ENCODE measurements around the gene ARHGDIB. TPM values are rescaled to one million over a fixed set of nuclear protein-coding genes. Genes with fewer than 3 reads are reported as not detected.

Gene ARHGDIB
- total RNA-seq, 1 experiment from 2014 or later = 4.3 TPM

DNA sequence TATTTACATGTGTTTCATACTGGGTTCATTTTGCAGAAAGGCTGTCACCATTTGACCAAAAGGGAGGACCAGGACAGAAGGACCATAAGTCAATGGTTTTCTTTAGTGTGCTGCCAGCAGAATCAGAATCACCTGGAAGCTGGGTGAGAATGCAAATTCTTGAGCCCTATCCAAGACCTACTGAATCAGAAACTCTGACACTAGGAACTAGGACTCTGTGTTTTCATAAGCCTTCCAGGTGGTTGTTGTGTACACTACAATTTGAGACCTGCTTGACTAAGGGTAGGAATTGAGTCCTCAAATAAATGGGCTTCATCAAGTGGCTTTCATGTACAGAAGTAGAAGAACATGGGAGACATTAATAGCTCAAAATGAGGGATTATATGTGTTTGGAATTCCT lies 43.7 kb upstream of the ARHGDIB start:
- ChIA-PET POLR2A (no interaction called here), RAD21 (ENCODE audit: low non-redundant PET in 1 of 2, low total read pairs in 2 of 2, uncharacterized antibody in 2 of 2, unreplicated experiment in 2 of 2) (no interaction called here)
- intact Hi-C loops (cut with micrococcal nuclease) = no loop called here

GRCh38 chr12:15004421-15004820 lies 43.0 kb upstream of the ARHGDIB start:
- TF ChIP-seq SIN3A (IDR thresholded peaks at IDR 0.05; ENCODE audit: low read depth) (no peak), JUND (IDR thresholded peaks at IDR 0.05) (no peak), ELF1 (IDR thresholded peaks at IDR 0.05; ENCODE audit: borderline replicate concordance, low read depth) (no peak), YY1 (IDR thresholded peaks at IDR 0.05; ENCODE audit: extremely low read depth, insufficient replicate concordance, low read depth, low read length) (no peak), EZH2 (IDR thresholded peaks at IDR 0.05) (no peak), SRF (IDR thresholded peaks at IDR 0.05; ENCODE audit: low read depth) (no peak), EGR1 (IDR thresholded peaks at IDR 0.05; ENCODE audit: low read depth) (no peak), RAD21 (IDR thresholded peaks at IDR 0.05; ENCODE audit: low read depth) (no peak), ATF3 (IDR thresholded peaks at IDR 0.05) (no peak), ZFX (IDR thresholded peaks at IDR 0.05) (no peak), EZH2phosphoT487 (IDR thresholded peaks at IDR 0.05; ENCODE audit: borderline replicate concordance) (no peak), ZNF274 (IDR thresholded peaks at IDR 0.05; ENCODE audit: low read depth, low read length) (no peak)
- Histone ChIP-seq H3K4me1 (ENCODE audit: control insufficient read depth in 1 of 2, insufficient read depth in 2 of 2, low read length in 2 of 2) (no peaks in the 10 kb centered on the region), H3K9ac (ENCODE audit: low read length) (no peak overlapping the region), H4K20me1 (ENCODE audit: insufficient read depth) (no peaks in the 10 kb centered on the region), H3K9me2 (ENCODE audit: insufficient read depth) (no peaks in the 10 kb centered on the region), H3K4me2 (ENCODE audit: low read length) (no peak overlapping the region), H3K79me2 (ENCODE audit: insufficient read depth, low read length) (no peaks in the 10 kb centered on the region), H3K9me3 (ENCODE audit: control insufficient read depth in 1 of 2, insufficient read depth in 1 of 2, low read depth in 1 of 2, low read length in 2 of 2) (no peaks in the 10 kb centered on the region), H3K27ac (ENCODE audit: low read depth, low read length) (no peak overlapping the region), H2AFZ (ENCODE audit: low read depth, low read length, poor library complexity, severe bottlenecking) (no peak overlapping the region), H3K27me3 (ENCODE audit: insufficient read depth, low read length) (peaks cover 77% of the 10 kb centered on the region), H3K36me3 (ENCODE audit: control insufficient read depth in 1 of 2, insufficient read depth in 2 of 2, low read length in 2 of 2) (no peaks in the 10 kb centered on the region), H3K4me3 (replicated peaks in 1 of 2; ENCODE audit: low read depth in 1 of 2, low read length in 2 of 2) (no peak overlapping the region)
- CTCF ChIA-PET = no interaction called here
- DNase-seq (ENCODE audit: low read depth, low spot score) = no peak
- RAD21 ChIA-PET (ENCODE audit: low non-redundant PET in 1 of 2, low total read pairs in 2 of 2, uncharacterized antibody in 2 of 2, unreplicated experiment in 2 of 2) = no interaction called here
- POLR2A ChIA-PET = no interaction called here
- no peak for ATAC-seq
- no TSS peak for BruUV-seq (replicated peaks)
- intact Hi-C loops (cut with micrococcal nuclease) = no loop called here

More for the DNA sequence above, 43.7 kb upstream of the ARHGDIB start:
- no peaks in the 10 kb centered on the region for H3K9me2 ChIP-seq (ENCODE audit: insufficient read depth)
- H3K9ac ChIP-seq (ENCODE audit: low read length) = no peak overlapping the region
- TF ChIP-seq ELF1 (IDR thresholded peaks at IDR 0.05; ENCODE audit: borderline replicate concordance, low read depth) (no peak), SP1 (IDR thresholded peaks at IDR 0.05; ENCODE audit: low read depth) (no peak), CBX3 (IDR thresholded peaks at IDR 0.05; ENCODE audit: low read depth) (no peak), ZFX (IDR thresholded peaks at IDR 0.05) (no peak), SRF (IDR thresholded peaks at IDR 0.05; ENCODE audit: low read depth) (no peak), MAX (IDR thresholded peaks at IDR 0.05) (no peak), SIN3A (IDR thresholded peaks at IDR 0.05; ENCODE audit: low read depth) (no peak), YY1 (IDR thresholded peaks at IDR 0.05; ENCODE audit: extremely low read depth, insufficient replicate concordance, low read depth, low read length) (no peak), ZNF274 (IDR thresholded peaks at IDR 0.05; ENCODE audit: low read depth, low read length) (no peak), RAD21 (IDR thresholded peaks at IDR 0.05; ENCODE audit: low read depth) (no peak), ATF3 (IDR thresholded peaks at IDR 0.05) (no peak), EGR1 (IDR thresholded peaks at IDR 0.05; ENCODE audit: low read depth) (no peak), EZH2phosphoT487 (IDR thresholded peaks at IDR 0.05; ENCODE audit: borderline replicate concordance) (no peak)
- no peaks in the 10 kb centered on the region for H3K4me1 ChIP-seq (ENCODE audit: control insufficient read depth in 1 of 2, insufficient read depth in 2 of 2, low read length in 2 of 2)
- CTCF ChIA-PET = no interaction called here
- no peak overlapping the region for H2AFZ ChIP-seq (ENCODE audit: low read depth, low read length, poor library complexity, severe bottlenecking)
- BruUV-seq (replicated peaks) = no TSS peak
- no peak overlapping the region for H3K4me3 ChIP-seq (replicated peaks in 1 of 2; ENCODE audit: low read depth in 1 of 2, low read length in 2 of 2)
- no peak overlapping the region for H3K4me2 ChIP-seq (ENCODE audit: low read length)
- H3K9me3 ChIP-seq (ENCODE audit: control insufficient read depth in 1 of 2, insufficient read depth in 1 of 2, low read depth in 1 of 2, low read length in 2 of 2) = no peaks in the 10 kb centered on the region
- no peak for DNase-seq (ENCODE audit: low read depth, low spot score)
- no peaks in the 10 kb centered on the region for H3K79me2 ChIP-seq (ENCODE audit: insufficient read depth, low read length)
- no peaks in the 10 kb centered on the region for H3K36me3 ChIP-seq (ENCODE audit: control insufficient read depth in 1 of 2, insufficient read depth in 2 of 2, low read length in 2 of 2)
- H3K27me3 ChIP-seq (ENCODE audit: insufficient read depth, low read length) = peaks cover 77% of the 10 kb centered on the region
- no peak overlapping the region for H3K27ac ChIP-seq (ENCODE audit: low read depth, low read length)
- H4K20me1 ChIP-seq (ENCODE audit: insufficient read depth) = no peaks in the 10 kb centered on the region
- no peak for ATAC-seq
